GM18507 (cell line): ENCODE results near the gene OR1A1.
A peak's percentile ranks its signal among the peaks of the same experiment; 100 is the strongest.
"Not testable (repeated sequence)": the region's sequence is repeated elsewhere in the genome, so short reads cannot be mapped to it uniquely, and the experiment has no call there.

Experiments used
- DNase-seq: peaks from one replicate; pipeline ENCODE4 v3.0.0; 2011; ENCODE audit warnings: low read depth; ENCODE audit not compliant: insufficient read length; ENCODE audit errors: extremely low spot score
- FAIRE-seq: peaks from 2 replicates; lab custom pipeline; 2011; peaks lifted over from hg19 to GRCh38; lab: Jason Lieb, UNC

OR1A1 gene, protein sequence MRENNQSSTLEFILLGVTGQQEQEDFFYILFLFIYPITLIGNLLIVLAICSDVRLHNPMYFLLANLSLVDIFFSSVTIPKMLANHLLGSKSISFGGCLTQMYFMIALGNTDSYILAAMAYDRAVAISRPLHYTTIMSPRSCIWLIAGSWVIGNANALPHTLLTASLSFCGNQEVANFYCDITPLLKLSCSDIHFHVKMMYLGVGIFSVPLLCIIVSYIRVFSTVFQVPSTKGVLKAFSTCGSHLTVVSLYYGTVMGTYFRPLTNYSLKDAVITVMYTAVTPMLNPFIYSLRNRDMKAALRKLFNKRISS

DNA sequence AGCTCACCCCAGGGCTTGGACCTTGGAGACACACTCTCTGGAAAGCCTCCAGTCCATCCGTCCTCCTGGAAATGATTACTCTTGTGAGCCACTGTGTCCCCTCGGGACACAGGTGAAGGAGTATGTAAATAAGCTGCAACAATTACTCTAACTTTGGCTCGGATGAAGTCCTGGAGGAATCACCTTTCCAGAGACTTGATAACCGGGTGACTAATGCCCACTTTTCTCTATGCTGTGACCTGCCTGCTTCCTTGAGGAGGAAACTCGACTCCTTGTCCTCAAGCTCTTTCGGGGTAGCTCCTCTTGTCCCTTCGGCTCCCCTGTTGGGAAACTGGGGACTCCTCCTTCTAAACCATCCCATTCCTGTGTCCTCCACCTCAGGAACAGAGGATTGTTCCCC lies at the start of gene OR1A1:
Gene OR1A1, plus strand, starts transcription at position 301 of the 400 bp plus-strand sequence. CDS start 7,954 bp downstream, outside the sequence.
- no peak for DNase-seq

DNA sequence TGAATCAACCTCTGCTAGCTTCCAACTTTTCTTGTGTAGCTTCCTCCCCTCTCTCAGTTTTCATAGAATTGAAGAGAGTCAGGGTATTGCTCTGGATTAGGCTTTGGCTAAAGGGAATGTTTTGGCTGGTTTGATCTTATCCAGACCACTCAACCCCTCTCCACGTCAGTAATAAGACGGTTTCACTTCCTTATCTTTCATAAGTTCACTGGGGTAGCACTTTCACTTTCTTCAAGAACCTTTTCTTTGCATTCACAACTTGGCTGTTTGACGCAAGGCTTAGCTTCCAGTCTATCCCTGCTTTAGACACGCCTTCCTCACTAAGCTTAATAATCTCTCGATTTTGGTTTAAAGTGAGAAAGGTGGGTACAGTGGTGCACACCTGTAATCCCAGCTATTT lies 39.9 kb upstream of the OR1A1 start:
- FAIRE-seq (peak; percentile 63), DNase-seq (peak; percentile 9)

More for the DNA sequence above, at the start of gene OR1A1:
- FAIRE-seq, result no peak

DNA sequence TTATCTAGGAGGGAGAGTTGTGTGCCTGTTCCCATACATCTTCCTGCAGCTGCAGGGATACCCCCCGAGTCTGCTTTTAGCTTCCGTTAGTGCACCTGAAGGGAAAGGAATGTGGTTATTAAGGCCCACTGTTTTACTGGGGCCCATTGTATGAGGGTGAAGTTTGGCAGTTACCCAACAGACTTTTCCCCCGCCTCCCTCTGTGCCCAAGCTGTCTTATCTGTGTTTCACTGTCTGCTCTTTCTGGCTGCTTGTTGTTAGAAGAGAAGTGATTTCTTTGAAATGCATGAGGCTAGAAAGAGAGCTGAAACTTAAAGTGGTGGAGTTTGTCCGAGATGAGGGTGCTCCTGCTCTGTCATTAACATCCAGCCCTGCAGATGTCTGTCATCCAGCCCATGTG lies 17.5 kb upstream of the OR1A1 start:
- DNase-seq (no peak), FAIRE-seq (no peak)

DNA sequence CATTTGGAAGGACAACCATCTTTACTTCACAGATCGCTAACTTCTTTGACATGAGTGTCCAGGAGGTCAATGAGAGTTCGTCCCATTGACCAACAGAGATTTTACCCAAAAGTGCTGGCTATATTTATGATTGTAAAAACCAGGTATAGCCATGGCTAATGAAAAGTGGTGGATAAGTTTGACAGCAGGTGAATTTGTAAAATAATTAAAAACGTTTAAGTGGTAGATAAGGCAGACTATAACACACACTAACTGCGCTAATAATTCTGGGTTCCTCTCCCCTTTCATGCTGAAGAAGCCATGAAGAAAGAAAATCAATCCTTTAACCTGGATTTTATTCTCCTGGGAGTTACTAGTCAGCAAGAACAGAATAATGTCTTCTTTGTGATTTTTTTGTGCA lies 10.2 kb upstream of the OR1A1 start, which contains the start of gene OR1A2:
Gene OR1A2, plus strand, starts transcription at position 301 of the 400 bp plus-strand sequence. Its CDS starts 0 bp downstream, at position 301.
- DNase-seq (no peak), FAIRE-seq (no peak)

DNA sequence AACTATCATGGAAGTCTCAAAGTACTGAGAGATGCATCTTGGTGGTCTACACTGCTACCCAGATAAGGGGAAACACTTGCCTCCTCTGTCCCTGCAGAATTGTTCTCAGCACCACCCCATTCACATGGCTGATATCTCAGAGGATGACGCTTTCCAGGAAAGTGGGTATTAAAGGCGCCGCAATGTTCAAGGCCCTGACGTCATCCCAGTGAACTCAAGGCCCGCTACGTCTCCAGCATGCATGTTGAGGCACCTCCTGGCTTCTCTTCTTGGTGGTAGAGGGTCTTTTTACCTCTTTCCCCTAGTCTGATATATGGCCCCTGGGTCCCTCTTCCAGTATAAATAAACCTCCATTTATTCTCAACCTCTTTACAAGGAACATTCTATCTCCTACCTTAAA lies 1.0 kb downstream of the OR1A1 start:
- FAIRE-seq (no peak), DNase-seq (no peak)

DNA sequence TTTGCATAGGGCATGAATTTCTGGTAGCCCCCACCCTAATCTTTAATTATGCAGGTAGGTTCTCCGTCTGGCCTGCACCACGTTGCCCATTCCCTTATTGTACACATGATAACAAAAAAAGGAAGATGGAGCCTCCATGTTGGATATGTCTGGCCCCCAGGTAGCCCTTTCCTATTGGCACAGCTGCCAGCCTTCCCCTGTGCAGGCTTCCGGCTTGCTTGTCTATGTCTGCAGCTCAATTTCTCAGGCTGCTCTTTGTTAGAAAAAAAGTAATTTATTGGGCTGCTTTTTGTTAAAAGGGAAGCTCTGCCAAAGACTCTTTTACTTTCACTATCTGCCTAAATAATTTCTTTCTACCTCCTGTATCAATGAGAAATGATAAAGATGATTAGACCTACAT lies 5.5 kb downstream of the OR1A1 start:
- no peak for DNase-seq

DNA sequence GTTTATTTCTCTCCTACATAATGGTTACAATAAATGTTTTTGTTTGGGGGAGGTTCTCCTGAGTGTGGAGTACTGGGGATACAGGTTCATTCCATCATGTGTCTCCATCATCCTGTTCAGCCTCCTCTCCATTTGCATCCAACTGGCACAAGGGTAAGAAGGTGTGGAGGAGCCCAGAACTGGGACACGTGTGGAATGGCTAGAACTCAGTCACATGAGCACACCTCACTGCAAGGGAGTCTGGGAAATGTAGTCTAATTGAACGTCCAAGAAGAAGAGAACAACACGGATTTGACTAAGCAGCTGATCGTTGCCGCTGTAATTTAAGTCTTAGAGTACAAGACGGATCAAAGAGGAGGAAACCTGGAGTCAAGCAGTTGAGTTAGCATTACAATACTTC lies 6.1 kb downstream of the OR1A1 start:
- no peak for DNase-seq
- no peak for FAIRE-seq

More for the DNA sequence above, 5.5 kb downstream of the OR1A1 start:
- no peak for FAIRE-seq

DNA sequence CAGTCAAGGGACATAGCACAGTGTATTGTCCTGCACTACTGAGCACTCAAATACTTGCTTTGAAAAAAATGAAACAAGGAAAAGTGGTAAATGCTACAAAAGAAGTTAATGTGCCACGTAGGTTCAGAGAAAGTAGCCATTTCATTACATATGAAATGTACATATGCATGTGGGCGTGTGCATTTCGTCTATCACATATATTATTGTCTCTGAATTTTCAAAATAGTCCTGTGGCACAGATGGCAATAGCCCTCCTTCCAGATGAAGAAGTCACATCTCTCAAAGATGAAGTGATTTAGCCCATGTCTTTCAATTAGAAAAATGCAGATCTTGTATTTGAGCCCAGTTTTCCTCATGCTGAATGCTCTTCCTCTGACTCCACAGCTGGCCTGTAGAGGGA lies 12.5 kb downstream of the OR1A1 start:
- FAIRE-seq, DNase-seq: not testable (repeated sequence)

DNA sequence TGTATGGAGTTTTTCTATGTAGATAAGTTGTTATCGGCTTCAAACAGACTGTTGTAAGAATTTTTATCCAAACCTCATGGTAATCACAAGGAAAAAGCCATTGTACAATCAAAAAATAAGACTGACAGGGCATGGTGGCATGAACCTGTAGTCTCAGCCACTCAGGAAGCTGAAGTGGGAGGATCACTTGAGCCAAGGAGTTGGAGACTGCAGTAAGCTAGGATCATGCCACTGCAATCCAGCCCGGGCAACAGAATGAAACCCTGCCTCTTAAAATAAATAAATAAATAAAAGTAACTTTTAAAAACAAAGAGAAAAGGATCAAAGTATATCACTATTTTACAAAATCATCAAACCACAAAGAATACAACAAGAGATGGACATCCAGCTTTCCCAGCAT lies 14.4 kb downstream of the OR1A1 start:
- no peak for DNase-seq
- FAIRE-seq, result no peak

DNA sequence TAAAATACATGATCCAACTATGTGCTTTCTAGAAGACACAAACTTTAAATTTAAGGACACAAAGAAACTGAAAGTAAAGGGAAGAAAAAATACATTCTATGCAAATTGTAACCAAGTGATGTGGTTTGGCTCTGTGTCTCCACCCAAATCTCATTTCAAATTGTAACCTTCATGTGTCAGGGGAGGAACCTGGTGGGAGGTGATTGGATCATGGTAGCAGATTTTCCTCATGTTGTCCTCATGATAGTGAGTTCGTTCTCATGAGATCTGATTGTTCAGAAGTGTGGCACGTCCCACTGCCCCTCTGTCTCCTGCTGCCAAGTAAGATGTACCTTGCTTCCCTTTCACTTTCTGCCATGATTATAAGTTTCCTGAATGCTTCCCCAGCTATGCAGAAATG lies 15.0 kb downstream of the OR1A1 start:
- no peak for FAIRE-seq
- DNase-seq, result no peak

DNA sequence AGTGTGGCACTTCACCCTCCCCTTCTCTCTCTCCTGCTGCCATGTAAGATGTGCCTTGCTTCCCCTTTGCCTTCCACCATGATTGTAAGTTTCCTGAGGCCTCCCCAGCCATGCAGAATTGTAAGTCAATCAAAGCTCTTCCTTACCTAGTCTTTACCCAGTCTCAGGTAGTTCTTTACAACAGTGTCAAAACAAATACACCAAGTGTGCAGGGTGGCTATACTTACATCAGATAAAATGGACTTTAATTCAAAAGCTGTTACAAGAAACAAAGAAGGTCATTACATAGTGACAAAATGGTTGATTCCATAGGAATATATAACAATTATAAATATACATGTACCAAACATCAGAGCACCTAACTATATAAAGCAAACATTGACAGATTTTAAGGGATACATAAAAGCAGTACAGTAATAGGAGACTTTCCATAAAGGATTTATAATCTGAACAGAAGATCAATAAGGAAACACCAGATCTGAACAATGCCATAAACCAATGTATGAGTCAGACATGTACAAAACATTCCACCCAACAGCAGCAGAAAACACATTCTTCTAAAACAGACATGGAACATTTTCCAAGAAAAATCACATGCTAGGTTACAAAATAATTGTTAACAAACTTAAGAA lies 17.4 kb downstream of the OR1A1 start:
- not testable (repeated sequence) for DNase-seq
- FAIRE-seq, result peak; percentile 36

DNA sequence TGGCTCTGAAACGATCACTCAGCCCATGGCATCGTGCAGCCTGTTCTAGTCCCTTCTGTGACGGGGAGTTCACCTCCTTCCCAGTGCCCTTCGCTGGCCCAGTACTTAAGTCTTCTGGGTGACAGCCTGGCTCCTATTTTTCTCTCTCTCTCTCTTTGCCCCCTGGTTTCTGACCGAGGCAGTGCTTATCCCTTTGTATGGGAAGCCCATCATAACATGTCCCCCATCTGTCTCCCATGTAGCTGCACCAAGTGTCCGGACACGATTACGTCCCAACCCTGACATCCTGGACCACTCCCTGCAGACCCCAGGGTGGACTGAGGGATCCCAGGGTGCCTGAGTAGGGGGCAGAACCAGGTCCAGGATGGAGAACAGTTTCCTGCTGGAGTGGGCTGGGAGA lies 24.8 kb downstream of the OR1A1 start:
- not testable (repeated sequence) for DNase-seq, FAIRE-seq

DNA sequence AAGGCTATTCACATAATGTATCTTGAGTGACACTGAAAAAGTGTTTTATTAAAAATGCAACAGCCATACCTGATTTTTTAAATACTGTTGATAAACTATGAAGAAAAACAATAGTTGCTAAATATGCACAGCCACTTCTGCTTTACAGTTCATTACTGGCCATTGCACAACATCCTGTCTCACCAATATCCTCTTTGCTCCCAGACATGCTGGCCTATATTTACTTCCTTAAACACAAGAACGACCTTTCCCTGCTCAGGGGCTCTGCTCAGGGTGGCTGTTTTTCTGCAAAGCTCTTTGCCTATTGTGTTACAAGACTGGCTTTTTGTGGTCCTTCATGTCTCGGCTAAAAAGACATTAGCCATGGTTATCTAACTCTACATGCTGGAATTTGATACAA lies 31.2 kb downstream of the OR1A1 start:
- DNase-seq, FAIRE-seq: not testable (repeated sequence)

DNA sequence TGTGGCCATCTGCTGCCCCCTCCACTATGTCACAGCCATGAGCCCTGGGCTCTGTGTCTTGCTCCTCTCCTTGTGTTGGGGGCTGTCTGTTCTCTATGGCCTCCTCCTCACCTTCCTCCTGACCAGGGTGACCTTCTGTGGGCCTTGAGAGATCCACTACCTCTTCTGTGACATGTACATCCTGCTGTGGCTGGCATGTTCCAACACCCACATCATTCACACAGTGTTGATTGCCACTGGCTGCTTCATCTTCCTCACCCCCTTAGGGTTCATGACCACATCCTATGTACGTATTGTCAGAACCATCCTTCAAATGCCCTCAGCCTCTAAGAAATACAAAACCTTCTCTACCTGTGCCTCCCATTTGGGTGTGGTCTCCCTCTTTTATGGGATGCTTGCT lies 33.6 kb downstream of the OR1A1 start:
- DNase-seq, FAIRE-seq: not testable (repeated sequence)

DNA sequence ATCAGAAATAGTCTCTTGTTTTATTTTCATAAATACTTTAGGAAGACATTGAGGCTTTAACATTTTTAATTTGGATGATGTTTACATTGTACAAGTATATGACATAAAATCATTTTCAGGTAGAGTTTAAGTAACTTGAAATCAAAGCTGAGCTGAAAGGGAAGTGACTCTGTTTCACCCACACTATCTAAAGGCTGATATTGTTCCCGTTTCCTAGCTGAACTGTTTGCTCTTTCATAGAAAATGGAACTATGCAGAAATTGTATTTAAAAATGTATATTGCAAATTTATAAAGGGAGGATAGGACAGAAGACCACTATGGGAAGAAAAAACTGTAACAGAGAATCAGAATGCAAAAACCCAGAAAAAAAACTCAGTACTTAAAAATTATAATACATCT lies 37.4 kb downstream of the OR1A1 start:
- not testable (repeated sequence) for FAIRE-seq

DNA sequence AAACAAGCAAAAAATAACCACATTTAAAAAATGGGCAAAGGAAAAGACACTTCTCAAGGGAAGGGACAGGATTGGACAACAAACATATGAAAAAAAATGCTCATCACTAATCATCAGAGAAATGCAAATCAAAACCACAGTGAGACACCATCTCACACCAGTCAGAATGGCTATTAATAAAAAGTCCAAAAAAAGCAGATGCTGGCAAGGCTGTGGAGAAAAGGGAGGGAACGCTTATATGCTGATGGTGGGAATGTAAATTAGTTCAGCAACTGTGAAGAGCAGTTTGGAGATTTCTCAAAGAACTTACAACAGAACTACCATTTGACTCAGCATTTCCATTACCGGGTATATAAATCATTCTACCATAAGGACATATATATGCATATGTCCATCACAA lies 41.5 kb downstream of the OR1A1 start:
- not testable (repeated sequence) for DNase-seq, FAIRE-seq

More for the DNA sequence above, 37.4 kb downstream of the OR1A1 start:
- DNase-seq, result not testable (repeated sequence)

DNA sequence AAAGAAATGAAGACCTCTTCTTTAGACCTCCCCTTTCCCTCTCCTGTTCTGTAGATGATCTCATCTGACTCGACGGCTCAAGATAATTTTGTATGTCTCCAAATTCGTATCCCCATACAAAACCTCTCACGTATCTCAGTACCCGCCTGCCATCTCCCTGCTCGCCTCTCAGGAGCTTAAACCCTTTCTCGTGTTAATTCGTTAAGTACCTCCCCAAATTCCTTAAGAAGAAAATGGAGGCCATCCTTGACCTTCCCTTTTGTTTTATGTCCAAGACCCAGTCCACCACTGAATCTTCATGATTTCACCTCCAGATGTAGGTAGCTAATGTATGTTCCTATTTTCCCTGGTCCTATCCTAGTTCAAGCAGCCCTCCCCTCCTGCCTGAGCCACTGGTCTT lies 49.1 kb downstream of the OR1A1 start:
- DNase-seq (no peak), FAIRE-seq (no peak)

DNA sequence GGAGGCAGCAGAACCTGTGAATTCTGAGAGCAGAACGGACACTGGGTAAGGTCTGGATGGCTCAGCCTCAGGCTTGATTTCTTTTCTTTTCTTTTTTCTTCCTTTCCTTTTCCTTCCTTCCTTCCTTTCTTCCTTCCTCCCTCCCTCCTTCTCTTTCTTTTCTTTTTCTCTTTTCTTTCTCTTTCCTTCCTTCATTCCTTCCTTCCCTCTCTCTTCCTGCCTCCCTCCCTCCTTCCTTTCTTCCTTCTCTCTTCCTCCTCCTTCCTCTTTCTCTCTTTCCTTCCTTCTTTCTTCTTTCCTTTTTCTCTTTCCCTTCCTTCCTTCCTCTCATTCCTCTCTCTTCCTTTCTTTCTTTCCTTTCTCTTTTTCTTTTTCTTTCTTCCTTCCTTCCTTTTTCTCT lies 52.7 kb downstream of the OR1A1 start:
- no peak for DNase-seq
- no peak for FAIRE-seq

DNA sequence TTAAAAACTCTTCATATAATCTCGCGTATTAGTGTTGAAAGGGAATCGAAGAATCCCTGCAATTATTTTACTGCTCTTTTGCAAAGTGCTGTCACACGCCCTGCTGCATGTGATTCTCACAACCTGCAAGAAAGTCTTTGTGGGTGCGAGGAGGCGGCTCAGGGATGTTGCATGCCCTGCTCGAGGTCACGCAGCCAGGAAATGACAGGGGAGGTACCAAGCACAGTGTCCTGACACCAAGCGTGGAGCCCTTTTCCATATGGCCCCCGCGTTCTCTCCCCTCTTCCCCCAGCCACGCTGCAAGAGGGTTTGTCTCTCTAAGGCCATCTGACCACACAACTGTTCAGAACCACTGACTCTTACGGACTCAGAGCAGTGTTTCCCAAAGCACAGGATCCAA lies 53.1 kb downstream of the OR1A1 start:
- no peak for FAIRE-seq

More for the DNA sequence above, 53.1 kb downstream of the OR1A1 start:
- DNase-seq, result no peak
